Right ventricle myocardium inferior (tissue), 1 donor: ENCODE data around the gene STT3B. TPM values are rescaled to one million over a fixed set of nuclear protein-coding genes. Genes with fewer than 3 reads are reported as not detected.

Experiments
- ATAC-seq: fragments of 200-7000 bp; cut with Tn5 transposase; one replicate; pipeline ENCODE4 v1.9.1; 2020; ENCODE audit warnings: mild to moderate bottlenecking, moderate library complexity
- DNase-seq: peaks from one replicate; pipeline ENCODE4 v3.0.0; 2021; ENCODE audit errors: missing footprints
- intact Hi-C: fragments of 100-400 bp; cut with DNase I; formaldehyde crosslinking; loops from one replicate; pipeline ENCODE4 v1.11.0; 2022
- total RNA-seq: library from RNA; stranded (reverse); fragmentation: NEBNext Ultra II Directional; extraction: Animal tissue kit (Norgen Biotek cat#: 25700); gene quantifications from one replicate; pipeline ENCODE4 v1.2.1, GENCODE V29; 2021
- donor health status: DM: no; HTN: yes; CAD: no; lungs with severe emphysema.

Gene STT3B
- total RNA-seq, 1 donor from 2014 or later: 98.6 TPM

- intact Hi-C loops: no loop called here
- no peak for DNase-seq
- no peak for ATAC-seq
Observed at GRCh38 chr3:31541089-31541488, 8.4 kb downstream of the STT3B start.

GRCh38 chr3:31542246-31542645 lies 9.5 kb downstream of the STT3B start:
- ATAC-seq: no peak
- no peak for DNase-seq
- intact Hi-C loops: no loop called here

GRCh38 chr3:31543375-31543774 lies 10.7 kb downstream of the STT3B start:
- ATAC-seq: no peak

GRCh38 chr3:31544634-31545033 lies 11.9 kb downstream of the STT3B start:
- intact Hi-C loops: loop anchor here (5.0 kb wide), 1 partner anchor 43 kb away; no protein-coding TSS in a partner anchor
- DNase-seq: no peak
- peak; percentile 77 for ATAC-seq

More at GRCh38 chr3:31543375-31543774, 10.7 kb downstream of the STT3B start:
- intact Hi-C loops: no loop called here
- DNase-seq: no peak

- intact Hi-C loops: loop anchor here (5.0 kb wide), 1 partner anchor 41 kb away; no protein-coding TSS in a partner anchor
- ATAC-seq (peak; percentile 51), DNase-seq (no peak)
Observed at GRCh38 chr3:31546162-31546561, 13.4 kb downstream of the STT3B start.

GRCh38 chr3:31546725-31547124 lies 14.0 kb downstream of the STT3B start:
- intact Hi-C loops: loop anchor here (5.0 kb wide), 1 partner anchor 41 kb away; no protein-coding TSS in a partner anchor
- no peak for DNase-seq
- ATAC-seq: no peak

GRCh38 chr3:31550452-31551251 lies 17.9 kb downstream of the STT3B start:
- ATAC-seq (peak; percentile 33), DNase-seq (no peak)
- intact Hi-C loops: loop anchor here (1.0 to 5.0 kb wide), 2 partner anchors 147 to 218 kb away; no protein-coding TSS in a partner anchor

GRCh38 chr3:31551646-31552045 lies 18.9 kb downstream of the STT3B start:
- intact Hi-C loops: loop anchor here (1.0 to 5.0 kb wide), 2 partner anchors 146 to 217 kb away; no protein-coding TSS in a partner anchor
- no peak for DNase-seq
- ATAC-seq: no peak

- no peak for ATAC-seq
- intact Hi-C loops: loop anchor here (5.0 kb wide), 1 partner anchor 145 kb away; no protein-coding TSS in a partner anchor
- no peak for DNase-seq
Observed at GRCh38 chr3:31552103-31552502, 19.4 kb downstream of the STT3B start.

GRCh38 chr3:31553258-31553657 lies 20.5 kb downstream of the STT3B start:
- no peak for ATAC-seq
- intact Hi-C loops: loop anchor here (5.0 kb wide), 1 partner anchor 144 kb away; no protein-coding TSS in a partner anchor
- no peak for DNase-seq

GRCh38 chr3:31555204-31555603 lies 22.5 kb downstream of the STT3B start:
- ATAC-seq: no peak
- intact Hi-C loops: no loop called here

GRCh38 chr3:31559872-31560534 lies 27.3 kb downstream of the STT3B start:
- no peak for ATAC-seq
- DNase-seq: no peak
- intact Hi-C loops: no loop called here

More at GRCh38 chr3:31555204-31555603, 22.5 kb downstream of the STT3B start:
- DNase-seq: no peak

- DNase-seq (no peak), ATAC-seq (no peak)
- intact Hi-C loops: no loop called here
Observed at GRCh38 chr3:31561891-31562290, 29.2 kb downstream of the STT3B start.

GRCh38 chr3:31562525-31562924 lies 29.8 kb downstream of the STT3B start:
- DNase-seq (peak; percentile 54), ATAC-seq (no peak)
- intact Hi-C loops: no loop called here

- intact Hi-C loops: no loop called here
- peak; percentile 23 for ATAC-seq
- DNase-seq: no peak
Observed at GRCh38 chr3:31565288-31565687, 32.6 kb downstream of the STT3B start.

GRCh38 chr3:31567036-31567435 lies 34.3 kb downstream of the STT3B start:
- intact Hi-C loops: no loop called here
- no peak for ATAC-seq
- no peak for DNase-seq

GRCh38 chr3:31568649-31569048 lies 35.9 kb downstream of the STT3B start:
- intact Hi-C loops: no loop called here
- ATAC-seq: no peak
- DNase-seq: no peak

GRCh38 chr3:31571325-31571724 lies 38.6 kb downstream of the STT3B start:
- no peak for ATAC-seq
- no peak for DNase-seq
- intact Hi-C loops: no loop called here

- intact Hi-C loops: no loop called here
- DNase-seq (no peak), ATAC-seq (no peak)
Observed at GRCh38 chr3:31572236-31573004, 39.7 kb downstream of the STT3B start.
